Psoas muscle (tissue), 8 donors: ENCODE results near the gene LY6G6C. TPM values are rescaled to one million over a fixed set of nuclear protein-coding genes. Genes with fewer than 3 reads are reported as not detected.
A peak's percentile ranks its signal among the peaks of the same experiment; 100 is the strongest.

Experiments
- ATAC-seq, 4 donors: fragments of 200-7000 bp; cut with Tn5 transposase; one replicate each; pipeline ENCODE4 v1.9.1; 2020; ENCODE audit warnings: moderate library complexity in 3 of 4, mild to moderate bottlenecking in 2 of 4
- DNase-seq, 2 donors: peaks; one replicate each; pipeline ENCODE4 v3.0.0-alpha.2; 2020
- H3K27ac ChIP-seq: fragments of 200-600 bp; one replicate; pipeline ENCODE4 v1.8.0; 2022
- H3K27me3 ChIP-seq, 3 donors: fragments of 200-600 bp in 1 of 3; one replicate each; pipeline versions ENCODE4 v1.6.1 to v1.8.0; 2013 to 2022; ENCODE audit warnings: low read length in 2 of 3, mild to moderate bottlenecking in 2 of 3, moderate library complexity in 1 of 3; ENCODE audit not compliant: insufficient read depth in 3 of 3
- H3K36me3 ChIP-seq, 2 donors: fragments of 200-600 bp in 1 of 2; one replicate each; pipeline versions ENCODE4 v1.6.1 to v1.8.0; 2013 to 2022; ENCODE audit warnings: low read depth in 1 of 2, mild to moderate bottlenecking in 1 of 2, moderate library complexity in 1 of 2; ENCODE audit not compliant: insufficient read depth in 1 of 2
- H3K4me1 ChIP-seq: fragments of 200-600 bp; one replicate; pipeline ENCODE4 v1.8.0; 2022
- H3K4me3 ChIP-seq: fragments of 200-600 bp; one replicate; pipeline ENCODE4 v1.8.0; 2022; ENCODE audit warnings: mild to moderate bottlenecking
- H3K9me3 ChIP-seq: fragments of 200-600 bp; one replicate; pipeline ENCODE4 v1.8.0; 2022
- CTCF ChIP-seq: fragments of 200-600 bp; IDR thresholded peaks from one replicate; pipeline ENCODE4 v1.8.0; 2022; ENCODE audit warnings: antibody characterized with exemption
- WGBS, 3 donors: extraction: QIAGEN DNeasy Blood & Tissue Kit; methylation state at CpG; one replicate each; pipeline versions ENCODE4 v1.1.6 to v1.1.7; 2013; 5-methylcytosine and 5-hydroxymethylcytosine counted together
- intact Hi-C, 2 donors: fragments of 100-400 bp; cut with DNase I; formaldehyde crosslinking; loops; one replicate each; pipeline versions ENCODE4 v1.11.0 to v1.14.2; 2022
- polyA plus RNA-seq, 3 donors: library from polyadenylated mRNA; stranded (reverse); fragments of 200-250 nt; gene quantifications; one replicate each; pipeline ENCODE4 v1.2.3, GENCODE V29; 2013
- total RNA-seq, 4 donors: library from RNA; stranded (reverse); fragmentation: NEBNext Ultra II Directional in 2 of 4; extraction: Animal tissue kit (Norgen Biotek cat#: 25700) in 2 of 4; gene quantifications; one replicate each; pipeline versions ENCODE4 v1.2.1 to v1.2.4, GENCODE V29; 2021 to 2023
- donor health status: healthy with polysubstance abuse.
- donor health status: DM: no; HTN: no; CAD: no; lungs with moderate emphysema.
- donor health status: Bipolar disorder and iron deficiency.
- donor health status: healthy.
- donor health status: DM: yes; HTN: yes; CAD: no.
- donor health status: DM: no; HTN: no; CAD: no.
- donor health status: DM: no; HTN: no; CAD: no.
- donor health status: DM: yes; HTN: yes; CAD: no.

LY6G6C gene
- total and polyA plus RNA-seq, 7 donors = not detected

GRCh38 chr6:31728767-31729514 is 7.4 kb upstream of the LY6G6C start, which contains the start of gene DDAH2:
TSS of gene DDAH2 (minus strand) at chr6:31729299. CDS start at chr6:31729161, 138 bp downstream.
- ATAC-seq = peak; percentile 29 to 50 (median 44)
- 15 to 28% (median 22%) methylated on average over 36 of the region's 36 CpGs for WGBS, 3 donors
- intact Hi-C loops = no loop called here
- Histone ChIP-seq H3K4me1 (peaks cover 11% of the 10 kb centered on the region), H3K4me3 (peak within 1 kb of the TSS; percentile 72), H3K36me3 (peaks cover 0 to 50% of the 10 kb centered on the region in 2 donors), H3K9me3 (no peaks in the 10 kb centered on the region), H3K27ac (peak within 1 kb of the TSS; percentile 73), H3K27me3 (peaks cover 0 to under 1% (median 0%) of the 10 kb centered on the region in 3 donors)
- TF ChIP-seq CTCF = peak; percentile 30
- peak in 1 of 2 donors; percentile 66 for DNase-seq

GRCh38 chr6:31727717-31728671 is 6.4 kb upstream of the LY6G6C start:
- Histone ChIP-seq H3K36me3 (peaks cover 0 to 40% of the 10 kb centered on the region in 2 donors), H3K27ac (no peak overlapping the region), H3K27me3 (no peaks in the 10 kb centered on the region), H3K9me3 (no peaks in the 10 kb centered on the region), H3K4me3 (peak overlapping the region; percentile 72), H3K4me1 (peaks cover 11% of the 10 kb centered on the region)
- WGBS, 3 donors = 68 to 76% (median 72%) methylated on average over 34 to 41 of the region's 41 CpGs
- TF ChIP-seq CTCF = no peak
- ATAC-seq = no peak
- no peak for DNase-seq
- intact Hi-C loops = no loop called here

GRCh38 chr6:31727034-31727716 is 5.6 kb upstream of the LY6G6C start:
- H3K27me3 ChIP-seq = no peaks in the 10 kb centered on the region
- no peak overlapping the region for H3K27ac ChIP-seq
- ATAC-seq = no peak
- peaks cover 0 to 32% of the 10 kb centered on the region in 2 donors for H3K36me3 ChIP-seq
- DNase-seq = no peak
- no peaks in the 10 kb centered on the region for H3K9me3 ChIP-seq
- intact Hi-C loops = no loop called here
- H3K4me3 ChIP-seq = no peak overlapping the region
- H3K4me1 ChIP-seq = peaks cover 11% of the 10 kb centered on the region
- no peak for TF ChIP-seq CTCF
- 76 to 80% (median 77%) methylated on average over 6 to 7 of the region's 7 CpGs for WGBS, 3 donors

GRCh38 chr6:31725502-31726350 is 4.2 kb upstream of the LY6G6C start:
- WGBS, 3 donors = 86 to 90% (median 89%) methylated on average over 12 of the region's 12 CpGs
- Histone ChIP-seq H3K4me3 (no peak overlapping the region), H3K27ac (no peak overlapping the region), H3K4me1 (peaks cover 6% of the 10 kb centered on the region), H3K36me3 (peaks cover 0 to 17% of the 10 kb centered on the region in 2 donors), H3K9me3 (no peaks in the 10 kb centered on the region), H3K27me3 (no peaks in the 10 kb centered on the region)
- TF ChIP-seq CTCF = no peak
- no peak for DNase-seq
- intact Hi-C loops = no loop called here
- ATAC-seq = no peak
